Stimulated activated CD4-positive, alpha-beta T cell treated with anti-CD3 and anti-CD28 coated beads, Interleukin-2, amount 100 ng/mL, for 48 hours (primary cell): ENCODE data around the gene ARL17B.
A peak's percentile ranks its signal among the peaks of the same experiment; 100 is the strongest.
"Not testable (repeated sequence)": the region's sequence is repeated elsewhere in the genome, so short reads cannot be mapped to it uniquely, and the experiment has no call there.

Experiments
- DNase-seq, 2 donors: peaks; one replicate each; pipeline ENCODE4 v3.0.0-alpha.2; 2020

Gene ARL17B

DNA sequence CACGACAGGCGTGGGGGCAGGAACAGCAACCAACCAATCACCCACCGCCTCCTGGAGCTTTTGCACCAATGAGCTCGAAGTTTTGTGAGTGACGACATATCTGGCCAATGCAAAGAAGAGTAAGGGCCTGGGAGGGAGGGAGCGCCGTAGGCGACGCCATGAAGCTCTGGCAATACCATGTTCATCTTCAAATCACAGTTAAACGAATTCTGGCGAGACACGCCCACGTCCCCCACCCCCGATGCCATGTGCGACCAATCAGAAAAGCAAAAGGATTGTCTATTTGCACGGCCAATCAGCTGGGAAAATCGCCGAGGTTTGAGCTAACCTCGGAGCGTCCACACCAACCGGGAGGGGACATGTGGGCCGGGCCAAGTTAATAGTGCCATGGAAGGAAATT, at the start of gene ARL17B:
Gene ARL17B (minus strand): TSS at position 12 of the 400 bp plus-strand sequence. CDS start 3,369 bp downstream, outside the sequence.
- DNase-seq: peak; percentile 51 to 73

DNA sequence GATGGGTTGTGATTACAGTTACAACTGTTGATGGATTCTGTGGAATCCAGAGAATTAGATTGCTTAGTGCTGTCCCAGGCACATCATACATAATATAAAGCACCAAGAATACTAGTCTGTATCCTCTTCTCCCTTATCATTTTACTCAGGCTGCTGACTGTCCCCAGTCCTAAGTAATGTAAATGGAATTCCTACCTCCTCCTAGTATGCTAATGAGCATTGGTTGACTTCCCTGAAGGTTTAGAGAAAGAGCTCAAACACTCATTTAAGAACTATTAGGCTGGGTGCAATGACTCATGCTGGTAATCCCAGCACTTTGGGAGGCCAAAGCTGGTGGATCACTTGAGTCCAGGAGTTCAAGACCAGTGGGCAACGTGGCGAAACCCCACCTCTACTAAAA, 48.3 kb upstream of the ARL17B start:
- not testable (repeated sequence) for DNase-seq

DNA sequence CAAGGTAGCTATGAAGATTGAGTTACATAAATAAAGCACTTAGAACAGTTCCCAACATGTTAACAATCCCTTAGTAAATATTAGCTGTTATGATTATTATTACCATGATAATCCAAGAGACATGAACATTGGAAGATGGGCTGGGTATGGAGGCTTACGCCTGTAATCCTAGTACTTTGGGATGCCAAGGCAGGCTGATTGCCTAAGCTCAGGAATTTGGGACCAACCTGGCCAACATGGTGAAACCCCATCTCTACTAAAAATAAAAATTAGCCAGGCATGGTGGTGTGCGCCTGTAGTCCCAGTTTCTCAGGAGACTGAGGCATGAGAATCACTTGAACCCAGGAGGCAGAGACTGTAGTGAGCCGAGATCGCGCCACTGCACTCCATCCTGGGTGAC, 45.6 kb upstream of the ARL17B start:
- not testable (repeated sequence) for DNase-seq

DNA sequence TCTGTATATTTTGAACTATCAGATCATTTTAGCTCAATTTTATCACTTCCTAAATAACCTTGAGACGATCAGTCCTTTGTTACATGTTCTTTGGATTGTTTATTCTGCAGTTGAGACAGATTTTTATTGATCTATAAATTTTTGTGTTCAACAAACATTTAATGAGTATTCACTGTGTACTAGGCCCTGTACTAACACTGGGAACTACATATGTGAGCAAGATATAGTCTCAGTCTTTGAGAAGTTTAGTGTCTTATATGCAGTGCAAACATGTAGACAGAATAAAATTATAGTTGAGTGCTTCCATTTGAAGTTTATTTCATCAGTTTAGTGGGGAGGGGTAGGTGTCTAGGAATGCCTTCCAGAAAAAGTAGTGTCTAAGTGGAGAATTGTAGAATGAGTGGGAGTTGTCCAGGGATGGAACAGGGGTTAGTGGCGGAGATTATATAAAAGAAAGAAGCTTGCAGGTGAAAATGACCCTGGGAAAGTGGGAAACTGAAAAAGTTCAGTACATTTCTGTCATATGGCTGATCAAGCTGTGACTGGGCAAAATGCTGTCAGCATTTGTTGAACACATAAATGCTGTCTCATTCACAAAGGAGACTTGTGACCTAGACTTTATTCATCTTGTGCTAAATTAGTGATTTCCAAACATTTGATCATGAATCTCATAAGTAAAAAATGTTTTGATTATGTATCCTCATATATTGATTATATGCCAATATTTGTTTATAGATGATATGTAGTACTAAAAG, 39.6 kb upstream of the ARL17B start:
- not testable (repeated sequence) for DNase-seq

DNA sequence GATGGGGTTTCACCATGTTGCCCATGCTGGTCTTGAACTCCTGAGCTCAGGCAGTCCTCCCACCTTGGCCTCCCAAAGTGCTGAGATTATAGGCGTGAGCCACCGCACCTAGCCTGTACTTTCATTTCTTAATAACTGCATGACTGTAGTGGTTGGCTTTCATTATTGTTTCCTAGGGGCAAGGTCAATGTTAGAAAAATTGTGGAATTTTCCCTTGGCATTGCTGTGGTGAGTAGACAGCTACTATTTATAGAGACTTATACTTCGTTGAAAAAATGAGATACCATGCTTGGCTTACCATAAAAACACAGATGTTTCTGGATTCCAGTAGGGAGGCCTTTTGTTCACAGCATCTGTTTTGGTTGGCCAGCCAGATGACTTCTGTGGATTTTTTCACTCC, 39.0 kb upstream of the ARL17B start:
- not testable (repeated sequence) for DNase-seq

DNA sequence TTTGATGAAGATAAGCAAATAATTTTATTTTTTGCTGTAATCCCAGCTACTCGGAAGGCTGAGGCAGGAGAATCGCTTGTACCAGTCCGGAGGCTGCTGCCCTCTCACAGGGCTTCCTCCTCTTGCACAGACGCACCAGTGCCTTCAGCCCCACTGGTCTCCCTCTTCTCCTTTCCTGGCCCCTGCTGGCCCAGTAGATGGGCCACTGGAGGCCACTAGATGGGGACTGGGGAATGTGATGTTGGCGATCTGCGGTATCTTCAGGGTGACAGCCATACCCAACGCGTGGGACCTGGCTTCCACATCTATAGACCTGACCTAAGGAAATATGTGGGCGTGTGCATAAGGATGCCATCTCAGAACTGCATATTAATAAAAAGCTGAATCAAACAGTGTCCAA, 38.4 kb upstream of the ARL17B start:
- not testable (repeated sequence) for DNase-seq

DNA sequence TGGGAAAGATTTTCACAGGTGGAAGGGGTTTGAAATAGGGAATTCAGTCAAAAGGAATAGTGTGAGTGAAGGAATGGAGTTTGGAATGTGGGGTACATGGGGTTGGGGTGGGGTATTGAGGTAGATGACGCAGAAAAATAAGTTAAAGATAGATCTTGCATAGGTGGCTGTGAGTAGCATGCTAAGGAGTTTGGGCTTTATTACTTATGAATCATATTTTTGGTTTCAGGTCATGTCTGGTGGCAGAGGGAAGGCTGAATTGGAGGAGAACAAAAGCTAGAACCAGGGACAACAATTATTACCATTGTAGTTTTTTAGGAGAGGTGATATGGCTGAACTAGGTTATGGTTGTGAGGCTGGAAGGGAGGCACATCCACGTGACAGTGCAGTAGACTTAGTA, 34.7 kb upstream of the ARL17B start:
- not testable (repeated sequence) for DNase-seq

DNA sequence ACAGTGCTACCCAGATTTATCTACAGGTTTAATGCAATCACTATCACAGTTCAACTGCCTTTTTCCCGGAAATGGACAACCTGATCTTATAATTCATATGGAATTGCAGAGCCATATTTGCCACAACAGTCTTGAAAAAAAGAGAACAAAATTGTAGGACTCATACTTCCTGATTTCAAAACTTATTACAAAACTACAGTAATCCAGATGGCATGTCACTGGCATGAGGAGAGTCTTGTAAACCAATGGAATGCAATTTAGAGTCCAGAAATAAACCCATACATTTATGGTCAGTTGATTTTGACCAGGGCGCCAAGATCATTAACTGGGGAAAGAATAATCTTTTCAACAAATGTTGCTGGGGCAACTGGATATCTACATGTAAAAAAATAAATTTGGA, 32.1 kb upstream of the ARL17B start:
- DNase-seq: not testable (repeated sequence)

DNA sequence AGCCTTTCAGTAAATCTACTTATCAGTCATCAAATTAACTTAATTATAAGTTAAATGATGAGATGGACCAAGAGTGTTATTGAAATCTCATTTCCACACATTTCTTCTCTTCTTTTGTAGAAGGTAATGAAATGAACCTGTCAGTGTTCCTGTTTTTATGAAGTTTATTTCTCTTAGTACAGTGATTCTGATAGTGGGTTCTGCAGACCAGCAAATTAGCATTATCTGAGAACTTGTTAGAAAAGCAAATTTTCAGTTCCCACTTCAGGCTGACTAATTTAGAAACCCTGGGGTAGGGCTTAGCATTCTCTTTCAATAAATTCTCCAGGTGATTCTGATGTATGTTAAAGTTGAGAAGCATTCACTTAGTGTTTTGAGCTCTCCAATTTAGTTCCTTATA, 23.9 kb upstream of the ARL17B start:
- DNase-seq: not testable (repeated sequence)

DNA sequence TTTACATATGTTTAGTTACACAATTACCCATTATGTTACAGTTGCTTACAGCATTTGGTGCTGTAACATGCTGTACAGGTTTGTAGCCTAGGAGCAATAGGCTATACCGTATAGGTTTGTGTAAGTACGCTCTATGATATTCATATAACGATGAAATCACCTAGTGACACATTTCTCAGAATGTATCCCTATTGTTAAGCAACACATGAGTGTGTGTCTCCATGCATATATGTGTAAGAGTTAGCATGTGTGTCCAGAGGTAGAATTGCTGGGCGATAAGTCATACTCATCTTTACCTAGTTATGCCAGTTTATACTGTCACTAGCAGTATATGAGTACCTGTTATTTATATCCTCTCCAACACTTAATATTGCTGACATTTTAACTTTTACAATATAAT, 21.6 kb upstream of the ARL17B start:
- DNase-seq: not testable (repeated sequence)

DNA sequence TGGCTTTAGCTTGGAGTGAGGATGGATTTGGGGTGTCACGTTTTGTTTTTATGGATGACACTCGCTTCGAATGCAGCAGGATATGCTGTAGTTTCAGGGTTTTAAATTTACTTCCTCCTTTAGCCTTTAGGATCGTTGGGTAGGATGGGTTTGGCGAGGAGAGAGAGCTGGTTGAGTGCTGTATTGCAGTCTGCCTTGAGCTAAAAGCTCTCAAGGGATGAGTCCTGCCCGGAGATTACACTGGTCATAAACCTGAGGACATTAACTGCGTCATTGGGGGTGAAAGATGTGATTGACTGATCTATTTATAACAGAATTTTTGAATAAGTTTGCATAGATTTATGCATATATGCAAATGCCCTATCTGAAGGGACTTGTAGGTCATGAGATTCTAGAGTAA, 11.9 kb upstream of the ARL17B start:
- not testable (repeated sequence) for DNase-seq

DNA sequence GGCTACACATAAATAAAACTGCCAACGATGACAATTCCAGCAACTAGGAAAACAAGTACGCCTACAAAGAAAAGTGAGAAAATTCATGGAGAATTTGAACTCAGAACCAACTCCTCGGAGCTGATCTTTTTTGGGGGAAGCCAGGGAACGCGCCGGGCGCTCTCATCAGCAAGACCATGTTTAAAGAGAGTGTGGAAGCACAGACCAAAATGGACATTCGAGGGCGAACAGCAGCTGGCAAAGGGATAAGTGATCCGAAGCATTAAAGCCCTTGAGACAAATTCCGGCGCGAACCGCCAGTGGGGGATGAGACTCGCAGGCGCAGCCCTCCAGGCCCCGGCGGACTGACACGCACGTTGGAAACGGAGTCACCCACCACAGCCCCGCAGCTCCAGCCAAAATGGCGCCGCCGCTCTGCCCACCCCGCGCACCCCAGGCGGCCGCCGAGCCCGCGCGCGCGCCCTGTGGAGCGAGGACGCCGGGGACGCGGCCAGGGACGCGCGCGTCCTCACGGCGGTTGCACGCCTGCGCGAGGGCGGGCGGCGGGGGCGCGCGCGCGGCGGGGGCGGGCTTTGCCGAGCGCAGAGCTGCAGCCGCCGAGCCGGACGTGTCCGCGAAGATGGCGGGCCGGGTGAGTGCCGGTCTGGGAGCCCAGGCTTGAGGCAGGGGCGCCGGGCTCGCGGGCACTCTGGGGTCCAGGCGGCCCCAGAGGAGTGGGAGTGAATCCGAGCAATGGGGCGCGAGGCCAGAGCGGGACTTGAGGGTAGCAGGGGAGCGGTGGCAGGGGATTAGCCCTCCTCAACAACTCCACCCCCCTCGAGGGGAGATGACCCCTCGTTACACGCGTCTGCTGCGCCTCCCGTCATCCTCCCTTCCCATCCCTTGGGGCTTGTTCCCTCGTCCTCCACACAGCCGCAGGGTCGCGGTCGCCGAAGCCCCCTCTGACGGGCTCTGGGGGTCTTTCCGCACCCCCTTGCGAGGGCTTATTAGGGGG, 11.0 kb upstream of the ARL17B start:
- not testable (repeated sequence) for DNase-seq

DNA sequence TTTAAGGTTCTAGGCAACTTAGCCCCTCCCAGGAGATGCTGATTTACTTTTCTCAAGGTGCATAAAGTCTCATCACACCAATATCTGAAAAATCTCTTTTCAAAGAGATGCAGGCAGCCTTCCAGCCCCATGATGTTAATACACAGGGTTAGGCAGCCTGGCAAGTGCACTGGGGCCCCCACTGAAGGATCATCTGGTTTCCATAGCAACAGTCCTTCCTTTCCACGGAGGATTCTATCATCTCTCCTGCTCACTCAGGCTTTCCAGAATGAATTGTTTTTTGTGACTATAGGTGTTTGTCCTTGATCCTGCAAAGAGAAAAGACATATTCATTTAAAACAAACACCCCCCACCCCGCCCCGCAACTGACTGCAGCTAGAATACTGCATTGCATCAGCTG, 6.0 kb upstream of the ARL17B start:
- DNase-seq: not testable (repeated sequence)

DNA sequence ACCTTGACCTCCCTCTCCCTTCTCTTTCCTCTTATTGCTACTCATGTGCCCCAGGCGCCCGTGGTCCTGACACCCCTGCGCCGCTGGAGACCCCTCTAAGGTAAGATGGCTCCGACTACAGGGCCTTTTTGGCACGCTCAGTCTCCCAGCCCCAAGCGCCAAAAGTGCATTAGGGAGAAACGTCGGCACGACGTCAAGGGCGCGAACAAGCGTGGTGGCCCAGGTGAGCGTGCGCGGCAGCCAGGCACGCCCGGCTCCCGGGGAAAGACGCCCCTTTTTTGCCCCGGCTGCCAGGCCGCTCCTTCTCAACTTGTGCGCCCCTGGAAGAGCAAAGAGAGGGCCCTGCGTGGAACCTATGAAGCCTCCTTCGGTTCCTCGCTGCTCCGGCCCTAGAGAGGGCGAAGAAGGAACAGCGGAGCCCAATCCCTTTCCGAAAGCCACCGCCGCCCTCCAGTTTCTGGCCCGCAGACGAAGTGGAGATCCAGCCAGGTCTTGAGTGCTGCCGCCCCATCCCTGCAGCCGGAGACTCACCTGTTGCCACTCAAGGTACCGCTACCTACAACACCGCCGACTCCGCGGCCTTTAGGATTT, 326 bp downstream of the ARL17B start:
- not testable (repeated sequence) for DNase-seq

DNA sequence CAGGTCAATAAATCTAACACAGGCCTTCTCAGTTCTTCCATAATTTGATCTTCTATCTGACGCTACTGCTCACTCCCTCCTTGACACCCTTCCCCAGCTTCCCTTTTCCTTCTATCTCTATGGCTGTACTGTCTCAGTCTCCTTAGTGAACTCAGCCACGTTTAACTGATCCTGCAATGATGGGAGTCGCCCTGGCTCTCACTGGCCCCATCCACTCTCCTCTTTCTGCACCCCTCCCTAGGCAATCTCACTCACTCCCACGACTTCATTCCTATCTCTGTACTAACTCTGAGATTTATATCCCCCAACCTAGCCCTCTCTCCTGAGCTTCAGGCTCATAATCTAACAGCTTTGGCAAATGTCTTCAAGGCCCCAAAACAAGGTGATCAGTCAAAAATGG, 7.7 kb downstream of the ARL17B start:
- DNase-seq: not testable (repeated sequence)

DNA sequence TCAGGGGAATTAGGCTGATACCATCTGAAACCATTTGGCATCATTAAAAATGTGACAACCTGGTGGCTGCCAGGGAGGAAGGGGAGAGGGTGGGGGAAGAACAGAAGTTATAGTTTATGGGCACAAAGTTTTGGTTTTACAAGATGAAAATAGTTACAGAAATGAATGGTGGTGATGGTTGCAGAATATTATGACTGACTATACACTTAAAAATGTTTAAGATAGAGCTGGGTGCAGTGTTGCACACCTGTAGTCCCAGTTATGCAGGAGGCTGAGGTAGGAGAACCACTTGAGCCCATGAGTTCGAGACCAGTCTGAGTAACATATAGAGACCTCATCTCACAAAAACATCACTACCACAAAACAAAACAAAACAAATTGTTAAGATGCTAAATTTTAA, 12.5 kb downstream of the ARL17B start:
- not testable (repeated sequence) for DNase-seq

DNA sequence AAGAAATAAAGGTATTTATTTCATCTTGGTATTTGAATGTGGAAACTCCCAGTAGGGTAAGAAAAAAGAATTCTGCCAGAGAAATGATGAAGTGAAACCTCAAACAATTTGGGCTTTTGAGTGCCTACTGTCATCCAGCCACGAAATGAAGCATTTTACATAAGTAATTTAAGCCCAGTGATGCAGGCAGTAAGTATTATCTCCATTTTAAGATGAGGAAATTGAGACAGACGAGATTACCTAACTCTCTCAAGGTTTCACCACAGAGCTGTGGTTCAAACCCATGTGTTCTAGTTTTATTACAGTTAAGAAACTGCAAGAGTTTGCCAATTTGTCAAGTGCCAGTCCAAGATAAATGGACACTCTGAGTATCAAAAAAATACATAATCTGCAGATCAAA, 13.2 kb downstream of the ARL17B start:
- DNase-seq: not testable (repeated sequence)

DNA sequence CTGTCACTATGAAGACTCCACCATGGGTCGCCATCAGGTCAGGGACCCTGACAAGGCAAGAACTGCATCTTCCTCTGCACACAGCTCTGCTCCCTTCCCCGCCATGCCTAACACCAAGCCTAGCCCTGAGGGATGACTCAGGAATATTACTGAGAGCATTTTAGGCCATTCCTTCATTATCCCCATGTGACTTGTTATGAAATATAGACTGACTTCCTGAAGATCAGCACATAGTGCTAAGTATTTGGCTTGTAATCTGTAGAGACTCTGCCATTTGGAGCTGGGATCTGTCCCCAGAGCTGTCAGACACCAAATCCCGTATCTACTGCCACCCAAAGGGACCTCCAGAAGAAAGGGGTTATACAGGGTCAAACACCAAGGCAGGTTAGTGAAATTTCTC, 19.4 kb downstream of the ARL17B start:
- not testable (repeated sequence) for DNase-seq

DNA sequence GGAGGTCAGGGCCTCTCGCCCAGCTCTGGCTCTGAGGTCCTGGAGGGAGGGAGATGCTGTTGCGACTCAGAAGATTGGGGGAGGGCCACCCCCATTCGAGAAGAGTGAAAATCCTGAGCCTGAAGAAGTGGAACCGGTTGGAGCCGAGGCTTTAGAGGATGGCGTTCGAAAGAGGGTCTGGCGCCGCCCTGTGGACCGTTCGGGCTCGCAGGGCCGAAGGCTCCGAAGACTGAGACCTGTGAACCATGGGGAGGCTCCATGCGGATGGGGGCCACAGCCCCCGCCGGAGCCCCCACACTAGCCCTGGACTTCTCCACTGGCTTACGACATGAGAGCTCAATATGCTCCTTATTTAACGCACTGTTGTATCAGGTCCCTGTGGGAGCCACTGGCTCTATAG, 20.3 kb downstream of the ARL17B start:
- DNase-seq: not testable (repeated sequence)

DNA sequence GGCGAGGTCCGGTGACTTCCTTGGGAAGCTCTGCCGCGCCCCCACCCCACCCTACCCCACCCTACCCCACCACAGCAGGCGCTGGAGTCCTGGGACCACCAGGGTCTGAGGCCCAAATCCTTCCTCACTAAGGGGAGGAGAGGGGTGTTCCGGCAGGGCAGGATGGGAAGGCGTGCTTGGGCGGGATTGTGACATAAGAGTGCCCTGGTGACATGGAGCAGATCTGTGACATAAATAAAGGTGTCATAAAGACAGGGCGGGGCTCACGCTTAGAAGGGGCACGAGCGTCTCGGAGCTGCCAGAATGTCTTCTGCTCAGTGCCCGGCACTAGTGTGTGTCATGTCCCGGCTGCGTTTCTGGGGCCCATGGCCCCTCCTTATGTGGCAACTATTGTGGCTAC, 66.7 kb downstream of the ARL17B start, which contains the start of gene LRRC37A:
Gene LRRC37A (plus strand): TSS at position 301 of the 400 bp plus-strand sequence. CDS start 3 bp downstream, at position 304.
- DNase-seq: not testable (repeated sequence)

DNA sequence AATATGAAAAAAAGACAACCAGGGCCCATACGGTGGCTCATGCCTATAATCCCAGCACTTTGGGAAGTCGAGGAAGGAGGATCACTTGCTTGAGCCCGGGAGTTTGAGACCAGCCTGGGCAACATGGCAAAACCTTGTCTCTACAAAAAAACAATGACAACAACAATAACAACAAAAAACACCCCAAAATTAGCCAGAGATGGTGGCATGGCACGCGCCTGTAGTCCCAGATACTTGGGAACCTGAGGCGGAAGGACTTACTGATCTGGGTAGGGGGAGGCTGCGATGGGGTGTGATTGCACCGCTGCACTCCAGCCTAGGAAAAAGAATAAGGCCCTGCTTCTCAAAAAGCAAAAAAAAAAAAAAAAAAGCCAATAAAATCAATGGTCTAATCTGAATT, 69.9 kb downstream of the ARL17B start:
- not testable (repeated sequence) for DNase-seq

DNA sequence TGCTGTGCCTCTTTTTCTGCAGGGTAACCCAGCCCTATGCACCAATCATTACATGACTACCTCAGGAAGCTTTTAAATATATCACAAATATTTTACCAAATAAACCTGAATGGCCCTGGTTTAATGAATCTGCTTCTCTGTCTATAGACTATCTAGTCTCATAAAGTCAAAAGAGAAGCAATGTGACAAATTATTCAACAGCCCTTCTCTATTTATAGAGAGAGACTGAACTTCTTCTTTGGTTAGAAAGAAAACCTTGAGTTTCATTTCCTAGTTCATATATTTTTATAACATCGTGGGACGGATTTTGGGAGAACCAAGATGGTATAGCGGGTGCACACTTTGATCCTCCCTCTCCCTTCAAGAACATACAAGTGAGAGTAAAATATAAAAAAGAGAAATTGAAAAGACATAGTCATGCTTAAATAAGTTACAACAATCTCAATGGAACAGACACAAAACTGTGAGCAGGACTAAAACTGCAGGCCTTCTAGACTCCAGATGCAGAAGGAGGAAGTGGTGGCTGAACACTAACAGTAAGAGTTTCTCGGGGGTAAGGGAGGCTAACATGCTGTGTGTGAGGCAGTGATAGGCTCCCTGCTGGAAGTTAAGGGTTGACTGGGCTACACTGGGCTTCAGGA, 70.5 kb downstream of the ARL17B start:
- DNase-seq: not testable (repeated sequence)
